Stimulated activated naive CD8-positive, alpha-beta T cell treated with anti-CD3 and anti-CD28 coated beads, Interleukin-15, amount 100 ng/mL, for 72 hours (primary cell): ENCODE measurements around the gene ANG.
A peak's percentile ranks its signal among the peaks of the same experiment; 100 is the strongest.
"Not testable (repeated sequence)": the region's sequence is repeated elsewhere in the genome, so short reads cannot be mapped to it uniquely, and the experiment has no call there.

Experiments
- ATAC-seq: fragments of 150-1000 bp; cut with Tn5 transposase; 2 replicates; pipeline ENCODE4 v1.10.0; 2021; ENCODE audit warnings: mild to moderate bottlenecking, moderate library complexity
- DNase-seq, 2 donors: peaks; one replicate each; pipeline ENCODE4 v3.0.0; 2021 to 2022
- H3K27ac Mint-ChIP-seq, 2 donors: one replicate each; pipeline ENCODE4 v1.8.0; 2022; ENCODE audit warnings: mild to moderate bottlenecking in 2 of 2, mixed read lengths in 2 of 2, moderate library complexity in 2 of 2
- H3K27me3 Mint-ChIP-seq: one replicate; pipeline ENCODE4 v1.8.0; 2022; ENCODE audit warnings: mixed read lengths
- H3K4me1 Mint-ChIP-seq: one replicate; pipeline ENCODE4 v1.8.0; 2022; ENCODE audit warnings: mild to moderate bottlenecking, mixed read lengths
- H3K4me3 Mint-ChIP-seq, 2 donors: one replicate each; pipeline ENCODE4 v1.8.0; 2022; ENCODE audit warnings: mild to moderate bottlenecking in 2 of 2, mixed read lengths in 2 of 2, moderate library complexity in 1 of 2
- H3K9me3 Mint-ChIP-seq, 2 donors: one replicate each; pipeline ENCODE4 v1.8.0; 2022; ENCODE audit warnings: mixed read lengths in 2 of 2

ANG gene

GRCh38 chr14:20662968-20663732 is 25.4 kb upstream of the ANG start:
- peaks cover 42% of the 10 kb centered on the region for H3K4me1 Mint-ChIP-seq
- H3K4me3 Mint-ChIP-seq = peak overlapping the region; percentile 87 to 88
- DNase-seq (peak; percentile 72 to 90), ATAC-seq (peak; percentile 91)
- peaks cover 0 to under 1% of the 10 kb centered on the region in 2 donors for H3K9me3 Mint-ChIP-seq
- H3K27me3 Mint-ChIP-seq = peaks cover 52% of the 10 kb centered on the region
- H3K27ac Mint-ChIP-seq = peak overlapping the region in 1 of 2 donors; percentile 89

GRCh38 chr14:20666400-20666961 is 22.1 kb upstream of the ANG start:
- Mint-ChIP-seq H3K27me3 (peaks cover 39% of the 10 kb centered on the region), H3K4me1 (peaks cover 48% of the 10 kb centered on the region)
- H3K4me3 Mint-ChIP-seq, DNase-seq, H3K27ac Mint-ChIP-seq, H3K9me3 Mint-ChIP-seq, ATAC-seq: not testable (repeated sequence)

GRCh38 chr14:20667957-20668356 is 20.6 kb upstream of the ANG start:
- ATAC-seq (peak; percentile 86), DNase-seq (peak; percentile 23 to 51)
- peak overlapping the region; percentile 93 to 98 for H3K27ac Mint-ChIP-seq
- peak overlapping the region; percentile 47 to 60 for H3K4me3 Mint-ChIP-seq
- peaks cover 36% of the 10 kb centered on the region for H3K4me1 Mint-ChIP-seq
- H3K27me3 Mint-ChIP-seq = peaks cover 28% of the 10 kb centered on the region
- peaks cover 0 to 5% of the 10 kb centered on the region in 2 donors for H3K9me3 Mint-ChIP-seq

- ATAC-seq (no peak), DNase-seq (no peak)
- peaks cover 18% of the 10 kb centered on the region for H3K27me3 Mint-ChIP-seq
- H3K9me3 Mint-ChIP-seq = peaks cover 0 to 5% of the 10 kb centered on the region in 2 donors
- no peak overlapping the region for H3K27ac Mint-ChIP-seq
- H3K4me3 Mint-ChIP-seq = no peak overlapping the region
- peaks cover 26% of the 10 kb centered on the region for H3K4me1 Mint-ChIP-seq
These were observed 19.6 kb upstream of the ANG start for GRCh38 chr14:20668969-20669368.

- DNase-seq (no peak), ATAC-seq (no peak)
- peaks cover 0 to 5% of the 10 kb centered on the region in 2 donors for H3K9me3 Mint-ChIP-seq
- no peak overlapping the region for H3K27ac Mint-ChIP-seq
- H3K27me3 Mint-ChIP-seq = no peaks in the 10 kb centered on the region
- no peak overlapping the region for H3K4me3 Mint-ChIP-seq
- H3K4me1 Mint-ChIP-seq = peaks cover 28% of the 10 kb centered on the region
These were observed 16.8 kb upstream of the ANG start for GRCh38 chr14:20671597-20672283.

- Mint-ChIP-seq H3K4me3 (peak overlapping the region in 1 of 2 donors; percentile 45), H3K4me1 (peaks cover 10% of the 10 kb centered on the region), H3K27ac (no peak overlapping the region), H3K9me3 (no peaks in the 10 kb centered on the region), H3K27me3 (no peaks in the 10 kb centered on the region)
- DNase-seq (peak in 1 of 2 donors; percentile 56), ATAC-seq (peak; percentile 97)
These were observed 12.9 kb upstream of the ANG start for GRCh38 chr14:20675669-20676068.

- DNase-seq (no peak), ATAC-seq (peak; percentile 53)
- Mint-ChIP-seq H3K4me1 (peaks cover 10% of the 10 kb centered on the region), H3K4me3 (no peak overlapping the region), H3K9me3 (no peaks in the 10 kb centered on the region), H3K27ac (no peak overlapping the region), H3K27me3 (no peaks in the 10 kb centered on the region)
These were observed 12.5 kb upstream of the ANG start for GRCh38 chr14:20676072-20676471.

- ATAC-seq (no peak), DNase-seq (no peak)
- peaks cover 15% of the 10 kb centered on the region for H3K4me1 Mint-ChIP-seq
- H3K4me3 Mint-ChIP-seq = no peak overlapping the region
- no peak overlapping the region for H3K27ac Mint-ChIP-seq
- no peaks in the 10 kb centered on the region for H3K27me3 Mint-ChIP-seq
- H3K9me3 Mint-ChIP-seq = no peaks in the 10 kb centered on the region
These were observed 8.7 kb upstream of the ANG start for GRCh38 chr14:20679907-20680306.

- Mint-ChIP-seq H3K4me3 (no peak overlapping the region), H3K27me3 (no peaks in the 10 kb centered on the region), H3K9me3 (no peaks in the 10 kb centered on the region), H3K27ac (no peak overlapping the region), H3K4me1 (peaks cover 19% of the 10 kb centered on the region)
- DNase-seq (no peak), ATAC-seq (no peak)
These were observed 8.2 kb upstream of the ANG start for GRCh38 chr14:20680363-20680762.

GRCh38 chr14:20680843-20681347 is 7.7 kb upstream of the ANG start:
- Mint-ChIP-seq H3K27ac (no peak overlapping the region), H3K27me3 (no peaks in the 10 kb centered on the region), H3K4me3 (no peak overlapping the region), H3K9me3 (no peaks in the 10 kb centered on the region), H3K4me1 (peaks cover 14% of the 10 kb centered on the region)
- DNase-seq (no peak), ATAC-seq (no peak)

- H3K27ac Mint-ChIP-seq = no peak overlapping the region
These were observed 7.0 kb upstream of the ANG start for GRCh38 chr14:20681348-20682126.

GRCh38 chr14:20682127-20682434 is 6.5 kb upstream of the ANG start:
- H3K4me1 Mint-ChIP-seq = peaks cover 9% of the 10 kb centered on the region
- DNase-seq = peak in 1 of 2 donors; percentile 60
- H3K27me3 Mint-ChIP-seq = no peaks in the 10 kb centered on the region
- no peak for ATAC-seq
- H3K27ac Mint-ChIP-seq = no peak overlapping the region
- H3K9me3 Mint-ChIP-seq = no peaks in the 10 kb centered on the region
- no peak overlapping the region for H3K4me3 Mint-ChIP-seq

More at GRCh38 chr14:20681348-20682126, 7.0 kb upstream of the ANG start:
- Mint-ChIP-seq H3K4me1 (peaks cover 9% of the 10 kb centered on the region), H3K9me3 (no peaks in the 10 kb centered on the region), H3K4me3 (no peak overlapping the region), H3K27me3 (no peaks in the 10 kb centered on the region)
- ATAC-seq (peak; percentile 42), DNase-seq (peak; percentile 85 to 90)

GRCh38 chr14:20682435-20683124 is 6.0 kb upstream of the ANG start:
- Mint-ChIP-seq H3K4me1 (peaks cover 9% of the 10 kb centered on the region), H3K27ac (no peak overlapping the region), H3K4me3 (no peak overlapping the region), H3K27me3 (no peaks in the 10 kb centered on the region), H3K9me3 (no peaks in the 10 kb centered on the region)
- ATAC-seq (peak; percentile 72), DNase-seq (peak; percentile 84)

GRCh38 chr14:20683125-20683890 is 5.3 kb upstream of the ANG start:
- no peaks in the 10 kb centered on the region for H3K27me3 Mint-ChIP-seq
- no peaks in the 10 kb centered on the region for H3K9me3 Mint-ChIP-seq
- DNase-seq (peak; percentile 80 to 90), ATAC-seq (peak; percentile 73)
- H3K4me3 Mint-ChIP-seq = no peak overlapping the region
- no peak overlapping the region for H3K27ac Mint-ChIP-seq
- H3K4me1 Mint-ChIP-seq = peaks cover 9% of the 10 kb centered on the region
